Loucy (cell line): ENCODE measurements around the gene MYO3B.
A peak's percentile ranks its signal among the peaks of the same experiment; 100 is the strongest.

Experiments used
- H2AFZ ChIP-seq: fragments of 200-600 bp; sonication (generic); 2 replicates; pipeline ENCODE4 v1.6.0; 2016; ENCODE audit warnings: antibody characterized with exemption, mild to moderate bottlenecking, low read length, moderate library complexity
- H3F3A ChIP-seq: fragments of 200-600 bp; 2 replicates; pipeline ENCODE4 v1.6.0; 2016; ENCODE audit warnings: antibody characterized with exemption, low read depth, mild to moderate bottlenecking
- H3K27me3 ChIP-seq: fragments of 200-600 bp; sonication (generic); 2 replicates; pipeline ENCODE4 v1.6.1; 2014; ENCODE audit warnings: low read length, mild to moderate bottlenecking; ENCODE audit not compliant: insufficient read depth, poor library complexity, severe bottlenecking
- H3K36me3 ChIP-seq: fragments of 200-600 bp; sonication (generic); 2 replicates; pipeline ENCODE4 v1.6.1; 2016; ENCODE audit warnings: low read length; ENCODE audit not compliant: insufficient read depth
- H3K4me1 ChIP-seq: fragments of 200-600 bp; sonication (generic); 2 replicates; pipeline ENCODE4 v1.5.1; 2014; ENCODE audit warnings: low read length, mild to moderate bottlenecking; ENCODE audit not compliant: insufficient read depth, poor library complexity, severe bottlenecking
- H3K4me2 ChIP-seq: fragments of 200-600 bp; sonication (generic); 2 replicates; pipeline ENCODE4 v1.6.0; 2014; ENCODE audit warnings: antibody characterized with exemption, low read length, low read depth, mild to moderate bottlenecking; ENCODE audit not compliant: poor library complexity, severe bottlenecking
- H3K4me3 ChIP-seq: fragments of 200-600 bp; sonication (generic); 2 replicates; pipeline ENCODE4 v1.5.1; 2014; ENCODE audit warnings: low read length, mild to moderate bottlenecking, mixed read lengths; ENCODE audit not compliant: poor library complexity, severe bottlenecking
- H3K79me2 ChIP-seq: fragments of 200-600 bp; sonication (generic); 2 replicates; pipeline ENCODE4 v1.6.1; 2014; ENCODE audit warnings: low read length; ENCODE audit not compliant: insufficient read depth
- H3K9ac ChIP-seq: fragments of 200-600 bp; sonication (generic); 2 replicates; pipeline ENCODE4 v1.6.0; 2014; ENCODE audit warnings: mild to moderate bottlenecking, low read depth, low read length, moderate library complexity; ENCODE audit not compliant: poor library complexity, severe bottlenecking
- H3K9me2 ChIP-seq: fragments of 200-600 bp; sonication (generic); replicated peaks from 2 replicates; pipeline ENCODE4 v1.6.1; 2016; ENCODE audit warnings: low read depth, low read length, mixed read lengths
- H3K9me3 ChIP-seq: fragments of 200-600 bp; sonication (generic); 2 replicates; pipeline ENCODE4 v1.6.1; 2014; ENCODE audit warnings: mild to moderate bottlenecking, antibody characterized with exemption, low read length, low read depth; ENCODE audit not compliant: insufficient read depth
- H4K20me1 ChIP-seq: fragments of 200-600 bp; sonication (generic); 2 replicates; pipeline ENCODE4 v1.6.0; 2014; ENCODE audit warnings: antibody characterized with exemption, low read length, mild to moderate bottlenecking; ENCODE audit not compliant: insufficient read depth, poor library complexity, severe bottlenecking
- CTCF ChIP-seq: fragments of 200-600 bp; sonication (generic); conservative IDR thresholded peaks from 2 replicates; pipeline ENCODE4 v1.5.1; 2014; ENCODE audit warnings: mild to moderate bottlenecking, antibody characterized with exemption, low read length
- EZH2phosphoT487 ChIP-seq: fragments of 200-600 bp; IDR thresholded peaks from 2 replicates; pipeline ENCODE4 v1.6.1; 2018; ENCODE audit warnings: antibody characterized with exemption, mild to moderate bottlenecking, moderate library complexity, borderline replicate concordance

The MYO3B gene

GRCh38 chr2:170408461-170409163 is 230.7 kb downstream of the MYO3B start:
- Histone ChIP-seq H3K9me2 (no peaks in the 10 kb centered on the region), H4K20me1 (no peaks in the 10 kb centered on the region), H3K4me1 (peaks cover 2% of the 10 kb centered on the region), H3K27me3 (no peaks in the 10 kb centered on the region), H3K9ac (peak overlapping the region; percentile 5), H3K4me2 (peak overlapping the region; percentile 68), H3K36me3 (no peaks in the 10 kb centered on the region), H3K9me3 (no peaks in the 10 kb centered on the region), H2AFZ (peak overlapping the region; percentile 89; the same call in 1 of the 2 replicates), H3K4me3 (peak overlapping the region; percentile 67), H3K79me2 (no peaks in the 10 kb centered on the region), H3F3A (no peaks in the 10 kb centered on the region)
- TF ChIP-seq CTCF, result no peak
- TF ChIP-seq EZH2phosphoT487, result no peak

GRCh38 chr2:170409164-170409535 is 231.2 kb downstream of the MYO3B start:
- peaks cover 2% of the 10 kb centered on the region for H3K4me1 ChIP-seq
- peak overlapping the region; percentile 67 for H3K4me3 ChIP-seq
- no peaks in the 10 kb centered on the region for H3K27me3 ChIP-seq
- peak overlapping the region; percentile 89 for H2AFZ ChIP-seq
- H3K9me3 ChIP-seq, result no peaks in the 10 kb centered on the region
- H3K36me3 ChIP-seq, result no peaks in the 10 kb centered on the region
- peak overlapping the region; percentile 40 for H3K9ac ChIP-seq
- peak overlapping the region; percentile 68 for H3K4me2 ChIP-seq
- no peaks in the 10 kb centered on the region for H4K20me1 ChIP-seq
- H3F3A ChIP-seq, result no peaks in the 10 kb centered on the region
- H3K9me2 ChIP-seq, result no peaks in the 10 kb centered on the region
- TF ChIP-seq CTCF (peak; percentile 95), EZH2phosphoT487 (no peak)
- H3K79me2 ChIP-seq, result no peaks in the 10 kb centered on the region

- H3K4me1 ChIP-seq, result peaks cover 2% of the 10 kb centered on the region
- H3K9me3 ChIP-seq, result no peaks in the 10 kb centered on the region
- H3K27me3 ChIP-seq, result no peaks in the 10 kb centered on the region
- no peak overlapping the region for H3K9ac ChIP-seq
- no peak overlapping the region for H2AFZ ChIP-seq
- H3K4me2 ChIP-seq, result no peak overlapping the region
- H3K4me3 ChIP-seq, result no peak overlapping the region
- no peaks in the 10 kb centered on the region for H4K20me1 ChIP-seq
- H3K9me2 ChIP-seq, result no peaks in the 10 kb centered on the region
- H3K36me3 ChIP-seq, result no peaks in the 10 kb centered on the region
- no peaks in the 10 kb centered on the region for H3F3A ChIP-seq
- H3K79me2 ChIP-seq, result no peaks in the 10 kb centered on the region
- no peak for TF ChIP-seq CTCF
- no peak for TF ChIP-seq EZH2phosphoT487
These were observed 233.7 kb downstream of the MYO3B start for GRCh38 chr2:170411660-170412059.
